GM18526 (cell line): ENCODE data around the gene AGBL4.

ENCODE experiments used
- POLR2A ChIP-seq: IDR thresholded peaks from 3 replicates; pipeline ENCODE4 v1.6.1; 2011; ENCODE audit not compliant: insufficient read length; ENCODE audit errors: extremely low read depth

AGBL4 gene

DNA sequence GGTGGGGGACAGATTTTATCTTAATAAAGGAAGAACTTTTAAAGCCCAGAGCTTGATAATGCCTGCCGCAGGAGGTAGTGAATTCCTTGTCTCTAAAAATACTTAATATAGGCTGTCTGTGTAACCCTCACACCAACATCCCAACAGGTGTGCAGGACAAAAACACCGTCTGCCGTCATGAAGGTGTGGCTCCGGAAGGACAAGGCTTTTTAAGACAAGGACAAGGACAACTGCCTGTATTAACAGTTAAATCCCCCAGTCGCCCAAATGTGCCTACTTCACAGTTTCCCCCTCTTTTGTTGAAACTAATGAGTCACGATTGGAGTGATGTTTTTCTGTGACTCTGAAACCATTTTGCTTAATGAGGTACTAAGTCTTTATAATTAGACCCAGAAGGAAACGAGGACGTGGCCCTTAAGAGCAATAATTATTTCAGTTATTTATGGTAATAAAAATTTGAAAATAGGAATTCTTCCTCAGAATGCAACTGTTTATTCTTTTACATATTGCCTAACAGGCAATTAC is 1524.5 kb downstream of the AGBL4 start:
- no peak for TF ChIP-seq POLR2A

DNA sequence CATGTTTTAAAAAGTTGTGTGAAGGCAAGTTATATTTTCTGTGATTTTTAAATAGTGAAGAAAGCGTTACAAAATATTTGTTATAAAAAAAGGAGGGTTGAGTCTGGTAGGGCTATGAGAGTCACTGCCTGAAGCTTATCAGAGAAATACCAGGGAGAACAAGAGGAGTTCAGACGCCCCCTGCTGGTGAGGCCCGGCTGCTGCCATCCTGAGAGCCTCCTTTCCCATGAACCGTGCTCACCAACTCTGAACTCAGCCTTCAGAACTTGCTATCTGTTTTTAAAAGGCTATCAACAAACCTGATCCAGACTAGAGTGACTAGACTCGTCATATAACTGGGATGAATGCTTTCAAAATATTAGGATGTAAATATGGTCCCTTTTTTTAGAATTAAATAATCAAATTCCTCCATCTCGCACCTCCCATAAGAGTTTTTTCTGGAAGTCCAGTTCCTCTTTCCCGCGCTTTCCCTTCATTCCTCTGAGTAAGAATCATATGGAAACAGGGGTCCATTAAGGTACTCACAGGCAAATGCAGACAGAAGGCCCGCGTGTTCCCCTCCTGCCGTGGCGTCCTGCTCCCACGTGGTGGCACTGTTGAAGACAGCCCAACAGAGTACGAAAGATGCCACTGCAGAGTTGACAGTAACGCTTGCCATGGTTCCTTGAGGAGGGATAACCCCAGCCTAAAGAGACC is 1525.5 kb downstream of the AGBL4 start:
- TF ChIP-seq POLR2A: no peak

DNA sequence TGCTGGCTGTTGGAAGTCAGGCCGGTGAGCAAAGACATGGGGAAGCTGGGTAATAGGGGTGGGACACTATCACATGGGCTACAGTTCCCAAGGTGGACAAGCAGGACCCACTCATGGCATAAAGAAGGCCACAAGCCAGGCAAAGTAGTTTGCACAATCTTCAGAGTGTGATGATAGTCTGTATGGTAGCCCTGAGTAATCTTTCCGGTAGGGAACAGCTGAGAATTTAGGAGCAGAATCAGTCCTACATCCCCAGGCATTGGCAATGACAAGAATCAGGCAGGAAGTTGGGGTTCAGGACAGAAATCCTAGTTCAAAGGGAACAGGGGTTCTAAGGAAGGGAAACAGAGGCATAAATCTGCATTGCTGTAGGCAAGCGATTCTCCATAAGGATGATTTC is 1527.8 kb downstream of the AGBL4 start:
- TF ChIP-seq POLR2A: no peak

DNA sequence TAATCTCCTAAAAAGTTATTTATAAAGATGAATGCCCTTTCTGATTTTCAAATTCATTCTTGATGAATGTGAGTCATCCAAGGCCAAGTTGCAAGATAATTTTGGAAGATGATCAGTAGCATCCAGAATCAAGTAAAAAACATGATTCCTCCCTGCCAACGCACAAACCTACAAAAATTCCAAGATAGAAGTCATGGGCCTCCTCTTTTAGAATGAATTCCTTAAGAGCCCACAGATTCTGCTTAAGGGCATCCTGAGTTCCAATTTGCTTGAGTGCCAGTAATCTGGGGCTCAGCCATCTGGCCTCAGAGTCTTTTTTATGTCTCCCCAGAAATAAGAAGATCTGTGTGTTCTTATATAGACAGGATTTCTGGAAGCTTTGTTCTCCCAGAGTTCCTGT is 1528.6 kb downstream of the AGBL4 start:
- no peak for TF ChIP-seq POLR2A

DNA sequence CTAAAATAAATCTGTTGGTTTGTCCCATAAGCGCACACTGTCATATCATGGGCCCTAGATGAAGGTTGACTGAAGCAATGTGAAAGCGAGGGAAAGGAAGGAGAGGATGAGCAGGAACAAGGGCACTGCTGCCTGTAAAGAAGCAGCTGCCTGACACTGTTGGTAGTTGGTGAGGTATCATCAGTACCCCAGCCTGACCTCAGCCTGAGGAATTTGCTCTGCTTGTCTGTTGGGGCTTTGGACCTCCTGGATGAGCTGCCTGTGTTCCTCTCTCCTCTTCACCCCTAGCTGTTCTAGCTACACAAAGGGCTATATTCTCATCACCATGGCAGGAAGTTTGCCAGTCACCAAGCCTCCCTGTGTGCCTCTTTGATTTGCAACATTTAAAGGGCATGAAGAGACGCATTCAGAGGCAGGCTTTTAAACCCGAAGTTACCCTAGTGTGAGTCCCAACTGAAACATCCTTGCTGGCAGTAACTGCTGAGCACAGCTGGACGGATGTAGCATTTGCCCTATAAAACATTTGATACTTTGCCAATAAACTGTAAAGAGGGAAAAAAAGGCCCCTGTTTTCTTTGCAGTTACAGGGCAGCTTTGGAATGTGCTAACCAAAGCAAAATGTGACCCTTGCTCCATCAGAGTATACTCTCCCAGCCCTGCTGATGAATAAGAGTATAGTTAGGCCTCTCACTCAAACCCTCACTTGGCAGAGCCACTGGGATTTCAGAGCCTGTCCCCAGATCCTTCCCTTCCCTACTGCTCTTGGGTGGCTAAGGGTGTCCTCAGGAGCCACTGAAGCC is 1529.6 kb downstream of the AGBL4 start:
- no peak for TF ChIP-seq POLR2A

DNA sequence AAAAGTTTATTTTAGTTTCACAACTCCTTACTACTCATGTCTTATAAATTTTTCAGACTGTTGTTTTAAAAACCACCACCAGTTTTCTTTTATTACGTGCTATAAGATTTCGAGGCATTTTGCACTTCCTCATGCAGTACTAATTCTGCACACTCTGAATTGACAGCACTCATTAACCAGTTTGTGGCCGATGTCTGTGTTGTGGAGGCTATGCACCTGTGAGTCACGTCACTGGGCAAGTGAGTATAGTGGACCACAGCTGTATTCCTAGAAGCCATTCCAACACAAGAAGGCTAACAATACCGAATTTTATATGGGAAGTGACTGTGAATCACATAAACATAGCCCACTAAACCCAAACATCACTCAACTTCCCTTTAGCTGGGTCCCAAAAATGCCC is 1530.7 kb downstream of the AGBL4 start:
- no peak for TF ChIP-seq POLR2A

DNA sequence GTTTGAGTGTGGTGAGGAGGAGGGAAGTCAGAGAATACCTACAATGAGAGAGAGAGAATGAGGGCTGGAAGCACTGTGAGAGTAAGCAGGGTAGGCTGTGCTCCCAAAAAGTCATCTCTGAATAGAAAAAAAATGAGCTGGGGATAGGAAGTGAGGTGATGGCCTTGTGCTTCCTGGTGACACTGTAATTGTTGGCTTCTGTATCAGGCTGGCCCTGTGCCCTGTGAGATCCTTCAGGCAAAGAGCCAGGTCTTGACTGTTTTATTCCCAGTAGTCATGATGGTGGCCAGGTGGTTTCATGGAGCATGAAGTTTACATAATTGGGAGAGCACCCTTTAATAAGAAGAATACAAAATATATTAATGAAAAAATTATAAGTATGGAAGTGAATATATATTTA is 1531.4 kb downstream of the AGBL4 start:
- TF ChIP-seq POLR2A: no peak

DNA sequence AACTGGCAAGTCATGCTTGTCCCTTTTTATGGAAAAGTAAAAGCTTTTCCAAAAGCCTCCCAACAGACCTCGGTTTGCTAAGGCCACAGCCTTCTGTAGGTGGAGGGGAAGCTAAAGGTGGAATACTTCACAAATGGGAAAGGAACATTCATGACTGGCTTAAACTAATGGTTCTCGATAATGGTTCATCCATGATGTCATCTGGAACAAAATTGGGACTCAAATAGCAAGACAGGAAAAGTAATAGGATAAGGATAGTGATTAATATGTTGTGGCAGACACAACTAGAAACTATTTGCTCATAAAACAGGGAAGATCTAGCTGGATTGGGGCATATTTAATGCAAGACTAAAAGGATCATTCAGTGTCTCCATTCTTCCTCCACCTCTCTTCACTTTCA is 1535.0 kb downstream of the AGBL4 start:
- no peak for TF ChIP-seq POLR2A
